Neuron (in vitro differentiated cells): ENCODE results near the gene PDSS2.
"Not testable (repeated sequence)": the region's sequence is repeated elsewhere in the genome, so short reads cannot be mapped to it uniquely, and the experiment has no call there.

Source experiments
- H2AFZ ChIP-seq: one replicate; pipeline ENCODE4 v1.6.1; 2013; ENCODE audit warnings: low read depth, mild to moderate bottlenecking, inconsistent platforms, low read length, moderate library complexity
- H3K27me3 ChIP-seq: one replicate; pipeline ENCODE4 v1.6.1; 2013; ENCODE audit warnings: low read length; ENCODE audit not compliant: insufficient read depth
- H3K36me3 ChIP-seq: one replicate; pipeline ENCODE4 v1.6.1; 2013; ENCODE audit warnings: low read length; ENCODE audit not compliant: insufficient read depth
- H3K4me1 ChIP-seq: one replicate; pipeline ENCODE4 v1.6.1; 2013; ENCODE audit warnings: low read length; ENCODE audit not compliant: insufficient read depth
- H3K4me3 ChIP-seq: 2 replicates; pipeline ENCODE4 v1.5.1; 2013; ENCODE audit warnings: mild to moderate bottlenecking, low read length, moderate library complexity
- H3K9me3 ChIP-seq: one replicate; pipeline ENCODE4 v1.6.1; 2013; ENCODE audit warnings: low read length

Gene PDSS2

GRCh38 chr6:107399935-107400334 lies 59.4 kb downstream of the PDSS2 start:
- Histone ChIP-seq H2AFZ (no peak overlapping the region), H3K4me1 (peaks cover 19% of the 10 kb centered on the region), H3K4me3 (no peak overlapping the region), H3K27me3 (no peaks in the 10 kb centered on the region), H3K9me3 (peaks cover 16% of the 10 kb centered on the region), H3K36me3 (no peaks in the 10 kb centered on the region)

DNA sequence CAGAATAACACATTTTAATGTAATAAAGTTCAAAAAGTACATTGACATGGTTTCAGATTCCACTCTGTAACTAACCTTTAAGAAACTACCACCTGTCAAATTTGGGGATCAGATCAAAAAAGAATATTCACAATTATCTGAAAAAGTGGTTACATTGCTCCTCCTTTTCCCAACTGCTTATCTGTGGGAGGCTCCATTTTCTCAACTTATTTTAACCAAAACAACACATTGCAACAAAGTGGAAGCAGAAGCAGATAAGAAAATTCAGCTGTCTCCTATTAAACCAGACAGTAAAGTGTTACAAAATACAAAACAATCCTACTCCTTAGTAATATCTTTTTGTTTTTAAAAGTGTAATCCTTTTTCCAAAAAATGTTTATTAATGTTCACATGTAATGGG lies 61.4 kb downstream of the PDSS2 start:
- Histone ChIP-seq H3K36me3 (no peaks in the 10 kb centered on the region), H2AFZ (no peak overlapping the region), H3K4me3 (no peak overlapping the region), H3K9me3 (peaks cover 14% of the 10 kb centered on the region), H3K4me1 (peaks cover 19% of the 10 kb centered on the region), H3K27me3 (no peaks in the 10 kb centered on the region)

- H3K27me3 ChIP-seq = no peaks in the 10 kb centered on the region
- H2AFZ ChIP-seq = no peak overlapping the region
- H3K9me3 ChIP-seq = peaks cover 8% of the 10 kb centered on the region
- H3K4me1 ChIP-seq = peaks cover 19% of the 10 kb centered on the region
- H3K4me3 ChIP-seq = no peak overlapping the region
- H3K36me3 ChIP-seq = no peaks in the 10 kb centered on the region
Measured at GRCh38 chr6:107396211-107396610, 63.2 kb downstream of the PDSS2 start.

GRCh38 chr6:107392069-107392468 lies 67.3 kb downstream of the PDSS2 start:
- Histone ChIP-seq H3K27me3 (no peaks in the 10 kb centered on the region), H3K9me3 (peaks cover 8% of the 10 kb centered on the region), H3K4me1 (no peaks in the 10 kb centered on the region), H3K36me3 (no peaks in the 10 kb centered on the region), H2AFZ (no peak overlapping the region), H3K4me3 (no peak overlapping the region)

GRCh38 chr6:107390685-107391435 lies 68.5 kb downstream of the PDSS2 start:
- no peaks in the 10 kb centered on the region for H3K27me3 ChIP-seq

DNA sequence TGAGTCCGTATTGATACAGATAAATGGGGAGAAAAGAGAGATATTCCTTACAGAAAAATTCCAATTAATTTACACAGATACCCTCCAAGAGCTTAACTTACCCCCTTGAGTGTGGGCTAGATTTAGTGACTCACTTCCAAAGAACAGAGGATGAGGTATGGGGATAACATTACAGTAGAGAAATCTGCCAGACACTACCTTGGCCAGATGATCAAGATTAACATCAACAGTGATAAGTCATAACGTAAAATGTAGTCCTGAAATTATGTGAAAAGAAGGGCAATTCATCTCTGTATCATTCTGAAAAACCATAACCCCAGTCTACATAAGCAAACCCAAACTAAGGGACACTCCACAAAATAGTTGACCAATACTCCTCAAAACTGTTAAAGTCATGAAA lies 69.3 kb downstream of the PDSS2 start:
- Histone ChIP-seq H3K9me3 (peaks cover 8% of the 10 kb centered on the region), H3K27me3 (no peaks in the 10 kb centered on the region), H3K4me1 (no peaks in the 10 kb centered on the region), H2AFZ (no peak overlapping the region), H3K36me3 (no peaks in the 10 kb centered on the region), H3K4me3 (no peak overlapping the region)

More at GRCh38 chr6:107390685-107391435, 68.5 kb downstream of the PDSS2 start:
- H3K4me3 ChIP-seq = no peak overlapping the region
- no peak overlapping the region for H2AFZ ChIP-seq
- no peaks in the 10 kb centered on the region for H3K36me3 ChIP-seq
- H3K9me3 ChIP-seq = peaks cover 8% of the 10 kb centered on the region
- no peaks in the 10 kb centered on the region for H3K4me1 ChIP-seq

DNA sequence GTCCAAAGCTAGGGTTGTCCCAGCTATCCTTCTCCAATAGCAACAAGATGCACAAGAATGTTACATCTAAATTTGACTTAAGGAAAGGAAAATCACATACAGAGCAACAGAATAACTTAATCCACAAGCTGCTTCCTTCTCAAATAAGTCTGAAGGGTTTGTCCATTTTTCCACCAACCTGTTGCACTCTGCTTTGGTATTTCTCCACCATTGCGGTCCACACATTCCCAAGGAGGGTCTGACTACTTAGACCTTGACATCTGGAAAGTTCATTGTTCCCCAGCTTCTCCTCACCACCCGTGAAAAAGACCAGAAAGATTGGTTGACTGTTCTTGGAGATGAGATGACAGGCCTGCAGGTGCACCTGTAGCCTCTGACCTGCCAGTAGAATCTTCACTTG lies 72.5 kb downstream of the PDSS2 start:
- H2AFZ ChIP-seq = no peak overlapping the region
- H3K4me3 ChIP-seq = no peak overlapping the region
- no peaks in the 10 kb centered on the region for H3K27me3 ChIP-seq
- H3K4me1 ChIP-seq = no peaks in the 10 kb centered on the region
- H3K36me3 ChIP-seq = no peaks in the 10 kb centered on the region
- H3K9me3 ChIP-seq = no peaks in the 10 kb centered on the region

GRCh38 chr6:107386340-107386739 lies 73.0 kb downstream of the PDSS2 start:
- Histone ChIP-seq H3K9me3 (no peaks in the 10 kb centered on the region), H3K4me1 (no peaks in the 10 kb centered on the region), H2AFZ (no peak overlapping the region), H3K36me3 (no peaks in the 10 kb centered on the region), H3K27me3 (no peaks in the 10 kb centered on the region), H3K4me3 (no peak overlapping the region)

- H3K4me1 ChIP-seq = no peaks in the 10 kb centered on the region
- peaks cover 4% of the 10 kb centered on the region for H3K9me3 ChIP-seq
- no peaks in the 10 kb centered on the region for H3K36me3 ChIP-seq
- H3K27me3 ChIP-seq = no peaks in the 10 kb centered on the region
- no peak overlapping the region for H2AFZ ChIP-seq
- H3K4me3 ChIP-seq = no peak overlapping the region
Measured at GRCh38 chr6:107383705-107384104, 75.7 kb downstream of the PDSS2 start.

DNA sequence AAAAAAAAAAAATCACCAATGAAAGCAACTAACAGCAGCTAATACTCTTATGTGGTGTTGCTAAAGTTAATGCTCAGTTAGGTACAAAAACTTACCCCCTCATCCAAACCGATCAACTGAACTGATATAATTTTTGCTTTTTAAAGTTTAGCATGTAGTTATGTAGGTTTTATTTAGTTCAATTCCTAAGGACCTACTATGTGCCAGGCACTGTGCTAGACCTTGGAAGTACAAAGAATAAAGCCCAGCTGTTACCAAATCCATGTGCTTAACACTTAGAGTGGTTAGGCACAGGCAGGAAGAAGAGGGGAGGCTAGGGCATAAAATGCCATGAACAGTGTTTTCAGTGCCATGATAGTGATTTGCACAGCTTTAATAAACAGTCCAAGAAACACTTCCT lies 85.1 kb downstream of the PDSS2 start:
- Histone ChIP-seq H3K27me3 (no peaks in the 10 kb centered on the region), H3K4me3 (no peak overlapping the region)

DNA sequence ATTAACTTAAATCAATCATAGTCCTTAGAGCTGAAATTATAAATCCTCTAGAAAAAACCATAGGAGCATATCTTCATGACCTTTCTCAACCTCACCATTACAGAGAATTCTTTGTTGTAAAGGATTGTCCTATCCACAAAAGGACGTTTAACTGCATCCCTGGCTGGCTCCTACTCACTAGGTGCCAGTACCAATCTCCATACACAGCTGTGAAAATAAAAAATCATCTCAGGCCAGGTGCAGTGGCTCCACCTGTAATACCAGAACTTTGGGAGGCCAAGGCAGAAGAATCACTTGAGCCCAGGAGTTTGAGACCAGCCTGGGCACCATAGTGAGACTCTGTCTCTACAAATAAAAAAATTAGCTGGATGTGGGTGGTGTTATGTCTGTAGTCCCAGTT lies 89.9 kb downstream of the PDSS2 start:
- H3K9me3 ChIP-seq = no peaks in the 10 kb centered on the region
- H3K36me3 ChIP-seq = no peaks in the 10 kb centered on the region
- H3K4me3 ChIP-seq = no peak overlapping the region
- H3K4me1 ChIP-seq = no peaks in the 10 kb centered on the region
- no peak overlapping the region for H2AFZ ChIP-seq
- H3K27me3 ChIP-seq = no peaks in the 10 kb centered on the region

More for the DNA sequence above, 85.1 kb downstream of the PDSS2 start:
- no peaks in the 10 kb centered on the region for H3K4me1 ChIP-seq
- no peak overlapping the region for H2AFZ ChIP-seq
- peaks cover 5% of the 10 kb centered on the region for H3K9me3 ChIP-seq
- H3K36me3 ChIP-seq = no peaks in the 10 kb centered on the region

GRCh38 chr6:107368471-107368870 lies 90.9 kb downstream of the PDSS2 start:
- H3K27me3 ChIP-seq = no peaks in the 10 kb centered on the region
- H3K4me1 ChIP-seq = no peaks in the 10 kb centered on the region
- no peak overlapping the region for H3K4me3 ChIP-seq
- no peaks in the 10 kb centered on the region for H3K9me3 ChIP-seq
- H2AFZ ChIP-seq = no peak overlapping the region
- no peaks in the 10 kb centered on the region for H3K36me3 ChIP-seq

GRCh38 chr6:107364173-107364572 lies 95.2 kb downstream of the PDSS2 start:
- H2AFZ ChIP-seq, H3K36me3 ChIP-seq, H3K9me3 ChIP-seq, H3K4me1 ChIP-seq, H3K27me3 ChIP-seq, H3K4me3 ChIP-seq: not testable (repeated sequence)
